ENCODE data around the gene ROBO1. TPM values are rescaled to one million over a fixed set of nuclear protein-coding genes. Genes with fewer than 3 reads are reported as not detected.

Gene ROBO1
- total and polyA plus RNA-seq, 2 donors: 13.3 to 33.9 TPM

GRCh38 chr3:78745847-78746246 is 1022.0 kb downstream of the ROBO1 start:
- 97% methylated on average over 5 of the region's 5 CpGs for WGBS
- Histone ChIP-seq H3K27ac (ENCODE audit: low read depth in 1 of 2, low read length in 1 of 2) (no peak overlapping the region), H3K36me3 (ENCODE audit: control insufficient read depth in 2 of 2, insufficient read depth in 2 of 2, low read length in 1 of 2) (no peaks in the 10 kb centered on the region), H3K4me1 (ENCODE audit: control insufficient read depth in 2 of 2, insufficient read depth in 2 of 2, low read length in 2 of 2) (no peaks in the 10 kb centered on the region), H3K4me3 (ENCODE audit: low read length in 2 of 2) (no peak overlapping the region), H3K9me3 (ENCODE audit: control insufficient read depth in 2 of 2, insufficient read depth in 1 of 2, low read length in 1 of 2) (no peaks in the 10 kb centered on the region), H3K27me3 (ENCODE audit: control insufficient read depth in 2 of 2, insufficient read depth in 1 of 2, low read length in 1 of 2) (no peaks in the 10 kb centered on the region)
- DNase-seq (ENCODE audit: low read depth in 6 of 9, low spot score in 9 of 9): no peak

GRCh38 chr3:78742491-78742890 is 1025.3 kb downstream of the ROBO1 start:
- no peaks in the 10 kb centered on the region for H3K36me3 ChIP-seq (ENCODE audit: control insufficient read depth in 2 of 2, insufficient read depth in 2 of 2, low read length in 1 of 2)
- H3K27me3 ChIP-seq (ENCODE audit: control insufficient read depth in 2 of 2, insufficient read depth in 1 of 2, low read length in 1 of 2): no peaks in the 10 kb centered on the region
- DNase-seq (ENCODE audit: low read depth in 6 of 9, low spot score in 9 of 9): no peak
- H3K4me1 ChIP-seq (ENCODE audit: control insufficient read depth in 2 of 2, insufficient read depth in 2 of 2, low read length in 2 of 2): no peaks in the 10 kb centered on the region
- WGBS: 93% methylated on average over 1 of the region's 1 CpG
- H3K27ac ChIP-seq (ENCODE audit: low read depth in 1 of 2, low read length in 1 of 2): no peak overlapping the region
- H3K4me3 ChIP-seq (ENCODE audit: low read length in 2 of 2): no peak overlapping the region
- H3K9me3 ChIP-seq (ENCODE audit: control insufficient read depth in 2 of 2, insufficient read depth in 1 of 2, low read length in 1 of 2): no peaks in the 10 kb centered on the region

GRCh38 chr3:78742041-78742440 is 1025.8 kb downstream of the ROBO1 start:
- H3K4me3 ChIP-seq (ENCODE audit: low read length in 2 of 2): no peak overlapping the region
- H3K27me3 ChIP-seq (ENCODE audit: control insufficient read depth in 2 of 2, insufficient read depth in 1 of 2, low read length in 1 of 2): no peaks in the 10 kb centered on the region
- DNase-seq (ENCODE audit: low read depth in 6 of 9, low spot score in 9 of 9): peak in 1 of 9 donors; percentile 32
- H3K9me3 ChIP-seq (ENCODE audit: control insufficient read depth in 2 of 2, insufficient read depth in 1 of 2, low read length in 1 of 2): no peaks in the 10 kb centered on the region
- H3K36me3 ChIP-seq (ENCODE audit: control insufficient read depth in 2 of 2, insufficient read depth in 2 of 2, low read length in 1 of 2): no peaks in the 10 kb centered on the region
- WGBS: 41% methylated on average over 2 of the region's 2 CpGs
- no peaks in the 10 kb centered on the region for H3K4me1 ChIP-seq (ENCODE audit: control insufficient read depth in 2 of 2, insufficient read depth in 2 of 2, low read length in 2 of 2)
- no peak overlapping the region for H3K27ac ChIP-seq (ENCODE audit: low read depth in 1 of 2, low read length in 1 of 2)

GRCh38 chr3:78741066-78741645 is 1026.6 kb downstream of the ROBO1 start:
- WGBS: 96% methylated on average over 1 of the region's 1 CpG
- Histone ChIP-seq H3K4me1 (ENCODE audit: control insufficient read depth in 2 of 2, insufficient read depth in 2 of 2, low read length in 2 of 2) (no peaks in the 10 kb centered on the region), H3K4me3 (ENCODE audit: low read length in 2 of 2) (no peak overlapping the region), H3K36me3 (ENCODE audit: control insufficient read depth in 2 of 2, insufficient read depth in 2 of 2, low read length in 1 of 2) (no peaks in the 10 kb centered on the region), H3K27ac (ENCODE audit: low read depth in 1 of 2, low read length in 1 of 2) (no peak overlapping the region), H3K27me3 (ENCODE audit: control insufficient read depth in 2 of 2, insufficient read depth in 1 of 2, low read length in 1 of 2) (no peaks in the 10 kb centered on the region), H3K9me3 (ENCODE audit: control insufficient read depth in 2 of 2, insufficient read depth in 1 of 2, low read length in 1 of 2) (no peaks in the 10 kb centered on the region)
- DNase-seq (ENCODE audit: low read depth in 6 of 9, low spot score in 9 of 9): no peak

- H3K27me3 ChIP-seq (ENCODE audit: control insufficient read depth in 2 of 2, insufficient read depth in 1 of 2, low read length in 1 of 2): no peaks in the 10 kb centered on the region
- no peaks in the 10 kb centered on the region for H3K36me3 ChIP-seq (ENCODE audit: control insufficient read depth in 2 of 2, insufficient read depth in 2 of 2, low read length in 1 of 2)
These were observed 1029.0 kb downstream of the ROBO1 start for GRCh38 chr3:78738833-78739232.

GRCh38 chr3:78737988-78738387 is 1029.8 kb downstream of the ROBO1 start:
- H3K4me3 ChIP-seq (ENCODE audit: low read length in 2 of 2): no peak overlapping the region
- WGBS: 94% methylated on average over 5 of the region's 5 CpGs
- H3K9me3 ChIP-seq (ENCODE audit: control insufficient read depth in 2 of 2, insufficient read depth in 1 of 2, low read length in 1 of 2): no peaks in the 10 kb centered on the region
- no peaks in the 10 kb centered on the region for H3K27me3 ChIP-seq (ENCODE audit: control insufficient read depth in 2 of 2, insufficient read depth in 1 of 2, low read length in 1 of 2)
- no peaks in the 10 kb centered on the region for H3K4me1 ChIP-seq (ENCODE audit: control insufficient read depth in 2 of 2, insufficient read depth in 2 of 2, low read length in 2 of 2)
- no peaks in the 10 kb centered on the region for H3K36me3 ChIP-seq (ENCODE audit: control insufficient read depth in 2 of 2, insufficient read depth in 2 of 2, low read length in 1 of 2)
- H3K27ac ChIP-seq (ENCODE audit: low read depth in 1 of 2, low read length in 1 of 2): no peak overlapping the region
- no peak for DNase-seq (ENCODE audit: low read depth in 6 of 9, low spot score in 9 of 9)

More at GRCh38 chr3:78738833-78739232, 1029.0 kb downstream of the ROBO1 start:
- Histone ChIP-seq H3K4me3 (ENCODE audit: low read length in 2 of 2) (no peak overlapping the region), H3K4me1 (ENCODE audit: control insufficient read depth in 2 of 2, insufficient read depth in 2 of 2, low read length in 2 of 2) (no peaks in the 10 kb centered on the region), H3K27ac (ENCODE audit: low read depth in 1 of 2, low read length in 1 of 2) (no peak overlapping the region), H3K9me3 (ENCODE audit: control insufficient read depth in 2 of 2, insufficient read depth in 1 of 2, low read length in 1 of 2) (no peaks in the 10 kb centered on the region)
- WGBS: 97% methylated on average over 2 of the region's 2 CpGs
- no peak for DNase-seq (ENCODE audit: low read depth in 6 of 9, low spot score in 9 of 9)

GRCh38 chr3:78736863-78737262 is 1030.9 kb downstream of the ROBO1 start:
- H3K9me3 ChIP-seq (ENCODE audit: control insufficient read depth in 2 of 2, insufficient read depth in 1 of 2, low read length in 1 of 2): no peaks in the 10 kb centered on the region
- no peaks in the 10 kb centered on the region for H3K4me1 ChIP-seq (ENCODE audit: control insufficient read depth in 2 of 2, insufficient read depth in 2 of 2, low read length in 2 of 2)
- H3K36me3 ChIP-seq (ENCODE audit: control insufficient read depth in 2 of 2, insufficient read depth in 2 of 2, low read length in 1 of 2): no peaks in the 10 kb centered on the region
- 97% methylated on average over 2 of the region's 2 CpGs for WGBS
- H3K4me3 ChIP-seq (ENCODE audit: low read length in 2 of 2): no peak overlapping the region
- no peak for DNase-seq (ENCODE audit: low read depth in 6 of 9, low spot score in 9 of 9)
- no peaks in the 10 kb centered on the region for H3K27me3 ChIP-seq (ENCODE audit: control insufficient read depth in 2 of 2, insufficient read depth in 1 of 2, low read length in 1 of 2)
- H3K27ac ChIP-seq (ENCODE audit: low read depth in 1 of 2, low read length in 1 of 2): no peak overlapping the region

- Histone ChIP-seq H3K9me3 (ENCODE audit: control insufficient read depth in 2 of 2, insufficient read depth in 1 of 2, low read length in 1 of 2) (no peaks in the 10 kb centered on the region), H3K27ac (ENCODE audit: low read depth in 1 of 2, low read length in 1 of 2) (no peak overlapping the region), H3K4me1 (ENCODE audit: control insufficient read depth in 2 of 2, insufficient read depth in 2 of 2, low read length in 2 of 2) (no peaks in the 10 kb centered on the region), H3K27me3 (ENCODE audit: control insufficient read depth in 2 of 2, insufficient read depth in 1 of 2, low read length in 1 of 2) (no peaks in the 10 kb centered on the region), H3K4me3 (ENCODE audit: low read length in 2 of 2) (no peak overlapping the region), H3K36me3 (ENCODE audit: control insufficient read depth in 2 of 2, insufficient read depth in 2 of 2, low read length in 1 of 2) (no peaks in the 10 kb centered on the region)
- peak in 1 of 9 donors; percentile 15 for DNase-seq (ENCODE audit: low read depth in 6 of 9, low spot score in 9 of 9)
- WGBS: 94% methylated on average over 3 of the region's 3 CpGs
These were observed 1033.7 kb downstream of the ROBO1 start for GRCh38 chr3:78734048-78734637.

GRCh38 chr3:78732893-78733292 is 1034.9 kb downstream of the ROBO1 start:
- WGBS: 89% methylated on average over 1 of the region's 1 CpG
- no peak overlapping the region for H3K27ac ChIP-seq (ENCODE audit: low read depth in 1 of 2, low read length in 1 of 2)
- no peaks in the 10 kb centered on the region for H3K27me3 ChIP-seq (ENCODE audit: control insufficient read depth in 2 of 2, insufficient read depth in 1 of 2, low read length in 1 of 2)

More at GRCh38 chr3:78732893-78733292, 1034.9 kb downstream of the ROBO1 start:
- H3K36me3 ChIP-seq (ENCODE audit: control insufficient read depth in 2 of 2, insufficient read depth in 2 of 2, low read length in 1 of 2): no peaks in the 10 kb centered on the region
- no peaks in the 10 kb centered on the region for H3K9me3 ChIP-seq (ENCODE audit: control insufficient read depth in 2 of 2, insufficient read depth in 1 of 2, low read length in 1 of 2)
- DNase-seq (ENCODE audit: low read depth in 6 of 9, low spot score in 9 of 9): no peak
- no peaks in the 10 kb centered on the region for H3K4me1 ChIP-seq (ENCODE audit: control insufficient read depth in 2 of 2, insufficient read depth in 2 of 2, low read length in 2 of 2)
- H3K4me3 ChIP-seq (ENCODE audit: low read length in 2 of 2): no peak overlapping the region

Measured in thymus (tissue), 11 donors.